ENCODE results near the gene PLA2G4C.

Gene PLA2G4C

GRCh38 chr19:48110350-48110966 lies at the start of gene PLA2G4C:
Gene PLA2G4C (minus strand): TSS chr19:48110817. CDS start chr19:48106529, 4,288 bp downstream.
- DNase-seq (ENCODE audit: low spot score), result peak; percentile 97

- DNase-seq (ENCODE audit: low spot score), result peak; percentile 63
Observed at GRCh38 chr19:48158210-48158790, 47.7 kb upstream of the PLA2G4C start.

GRCh38 chr19:48154003-48154402 lies 43.4 kb upstream of the PLA2G4C start:
- no peak for DNase-seq (ENCODE audit: low spot score)

GRCh38 chr19:48152551-48152950 lies 41.9 kb upstream of the PLA2G4C start:
- peak; percentile 71 for DNase-seq (ENCODE audit: low spot score)

GRCh38 chr19:48149430-48149829 lies 38.8 kb upstream of the PLA2G4C start:
- no peak for DNase-seq (ENCODE audit: low spot score)

- no peak for DNase-seq (ENCODE audit: low spot score)
Observed at GRCh38 chr19:48148576-48148975, 38.0 kb upstream of the PLA2G4C start.

- DNase-seq (ENCODE audit: low spot score), result no peak
Observed at GRCh38 chr19:48147597-48148175, 37.1 kb upstream of the PLA2G4C start.

- no peak for DNase-seq (ENCODE audit: low spot score)
Observed at GRCh38 chr19:48139053-48139452, 28.4 kb upstream of the PLA2G4C start.

- DNase-seq (ENCODE audit: low spot score), result no peak
Observed at GRCh38 chr19:48137411-48137810, 26.8 kb upstream of the PLA2G4C start.

GRCh38 chr19:48136547-48136946 lies 25.9 kb upstream of the PLA2G4C start:
- no peak for DNase-seq (ENCODE audit: low spot score)

GRCh38 chr19:48135411-48135810 lies 24.8 kb upstream of the PLA2G4C start:
- DNase-seq (ENCODE audit: low spot score), result no peak

GRCh38 chr19:48133094-48133493 lies 22.5 kb upstream of the PLA2G4C start:
- DNase-seq (ENCODE audit: low spot score), result no peak

- no peak for DNase-seq (ENCODE audit: low spot score)
Observed at GRCh38 chr19:48127561-48127960, 16.9 kb upstream of the PLA2G4C start.

GRCh38 chr19:48123907-48124651 lies 13.5 kb upstream of the PLA2G4C start:
- no peak for DNase-seq (ENCODE audit: low spot score)

GRCh38 chr19:48122421-48122820 lies 11.8 kb upstream of the PLA2G4C start:
- no peak for DNase-seq (ENCODE audit: low spot score)

- no peak for DNase-seq (ENCODE audit: low spot score)
Observed at GRCh38 chr19:48121909-48122371, 11.3 kb upstream of the PLA2G4C start.

- DNase-seq (ENCODE audit: low spot score), result no peak
Observed at GRCh38 chr19:48121066-48121465, 10.4 kb upstream of the PLA2G4C start.

GRCh38 chr19:48120505-48120904 lies 9.9 kb upstream of the PLA2G4C start:
- no peak for DNase-seq (ENCODE audit: low spot score)

GRCh38 chr19:48118131-48118517 lies 7.5 kb upstream of the PLA2G4C start:
- no peak for DNase-seq (ENCODE audit: low spot score)

- DNase-seq (ENCODE audit: low spot score), result no peak
Observed at GRCh38 chr19:48117515-48118130, 7.0 kb upstream of the PLA2G4C start.

- no peak for DNase-seq (ENCODE audit: low spot score)
Observed at GRCh38 chr19:48113190-48113917, 2.7 kb upstream of the PLA2G4C start.

GRCh38 chr19:48111280-48111679 lies 663 bp upstream of the PLA2G4C start:
- no peak for DNase-seq (ENCODE audit: low spot score)

Data from D341Med (cell line).